Skin of body (tissue), 2 donors: ENCODE results near the gene MEAK7. TPM values are rescaled to one million over a fixed set of nuclear protein-coding genes. Genes with fewer than 3 reads are reported as not detected.
A peak's percentile ranks its signal among the peaks of the same experiment; 100 is the strongest.

Experiments used
- DNase-seq: peaks from one replicate; lab custom pipeline; 2025; lab: John Stamatoyannopoulos, UW
- total RNA-seq: library from RNA; depleted of rRNA; stranded (reverse); fragments of >200 nt; gene quantifications from one replicate; pipeline ENCODE4 v1.2.3, GENCODE V29; 2014

Gene MEAK7
- total RNA-seq, 1 donor from 2014 or later = 12.2 TPM

DNA sequence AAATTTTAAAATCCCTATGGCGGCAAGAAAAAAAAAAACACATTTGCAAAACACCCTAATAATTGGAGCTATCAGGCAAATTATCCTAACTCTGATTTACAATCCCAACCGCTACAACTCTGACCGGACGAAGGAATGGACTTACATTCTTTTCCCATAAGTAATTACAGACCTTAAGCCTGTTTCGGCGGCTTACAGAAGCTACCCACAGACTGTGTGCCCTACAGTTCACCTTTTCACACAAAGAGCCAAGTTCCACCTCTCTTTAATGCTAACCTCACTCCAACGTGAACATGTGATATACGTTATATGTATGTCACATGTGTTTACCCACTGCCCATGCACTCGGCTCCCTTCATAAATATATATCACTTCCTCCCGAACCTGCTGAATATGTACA, 8.7 kb upstream of the MEAK7 start:
- no peak for DNase-seq

GRCh38 chr16:84511831-84512230, 7.4 kb upstream of the MEAK7 start:
- no peak for DNase-seq

- DNase-seq = peak; percentile 81
These were observed 6.8 kb upstream of the MEAK7 start for GRCh38 chr16:84511180-84511800.

DNA sequence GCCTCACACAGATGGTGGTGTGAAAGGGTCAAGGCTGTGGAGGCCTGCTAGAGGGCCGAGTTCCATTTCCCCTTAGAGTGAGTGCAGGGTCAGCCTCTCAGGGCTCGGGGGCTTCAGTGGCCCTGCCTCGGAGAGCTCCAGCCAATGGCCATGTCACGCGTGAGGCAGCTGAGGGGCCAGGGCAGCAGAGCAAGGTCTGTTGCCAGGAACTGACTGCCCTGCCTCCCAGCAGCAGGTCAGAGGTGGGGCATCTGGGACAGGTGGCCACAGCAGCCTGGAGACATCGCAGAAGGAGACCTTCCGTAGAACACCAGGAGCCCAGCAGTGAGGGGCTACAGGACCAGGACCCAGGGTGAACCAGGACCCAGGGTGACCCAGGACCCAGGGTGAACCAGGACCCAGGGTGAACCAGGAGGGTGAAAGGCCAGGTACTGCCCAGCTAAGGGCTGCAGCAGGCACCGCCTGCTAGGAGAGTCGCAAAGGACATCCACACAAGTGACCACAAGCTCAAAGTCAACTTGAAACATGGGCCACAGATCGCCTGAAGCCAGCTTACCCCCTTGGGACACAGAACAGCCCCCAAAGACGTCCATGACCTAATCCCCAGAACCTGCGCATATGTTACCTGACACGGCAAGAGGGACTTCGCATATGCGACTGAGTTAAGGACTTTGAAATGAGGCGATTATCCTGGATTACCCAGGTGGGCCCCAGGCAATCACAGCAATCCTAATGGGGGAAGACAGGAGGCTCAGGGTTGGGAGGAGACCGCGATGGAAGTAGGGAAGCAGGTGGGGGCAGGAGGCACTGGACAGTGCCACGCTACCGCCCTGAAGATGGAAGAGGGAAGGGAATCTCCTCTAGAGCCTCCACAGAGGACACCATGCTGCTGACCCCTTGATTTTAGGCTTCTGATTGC, 4.8 kb upstream of the MEAK7 start:
- DNase-seq = no peak

DNA sequence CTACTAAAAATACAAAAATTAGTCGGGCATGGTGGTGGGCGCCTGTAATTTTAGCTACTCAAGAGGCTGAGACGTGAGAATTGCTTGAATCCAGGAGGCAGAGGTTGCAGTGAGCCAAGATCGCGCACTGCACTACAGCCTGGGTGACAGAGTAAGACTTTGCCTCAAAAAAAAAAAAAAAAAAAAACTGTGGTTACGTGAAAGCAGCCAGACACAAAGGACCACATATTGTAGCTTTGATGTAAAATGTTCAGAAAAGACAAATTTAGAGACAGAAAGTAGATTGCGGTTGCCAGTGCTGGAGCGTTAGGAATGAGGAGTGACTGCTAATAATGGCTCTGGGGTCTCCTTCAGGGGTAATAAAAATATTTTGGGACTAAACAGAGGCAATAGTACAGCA, 4.0 kb upstream of the MEAK7 start:
- DNase-seq = no peak

GRCh38 chr16:84507011-84507982, 2.8 kb upstream of the MEAK7 start:
- DNase-seq = no peak

DNA sequence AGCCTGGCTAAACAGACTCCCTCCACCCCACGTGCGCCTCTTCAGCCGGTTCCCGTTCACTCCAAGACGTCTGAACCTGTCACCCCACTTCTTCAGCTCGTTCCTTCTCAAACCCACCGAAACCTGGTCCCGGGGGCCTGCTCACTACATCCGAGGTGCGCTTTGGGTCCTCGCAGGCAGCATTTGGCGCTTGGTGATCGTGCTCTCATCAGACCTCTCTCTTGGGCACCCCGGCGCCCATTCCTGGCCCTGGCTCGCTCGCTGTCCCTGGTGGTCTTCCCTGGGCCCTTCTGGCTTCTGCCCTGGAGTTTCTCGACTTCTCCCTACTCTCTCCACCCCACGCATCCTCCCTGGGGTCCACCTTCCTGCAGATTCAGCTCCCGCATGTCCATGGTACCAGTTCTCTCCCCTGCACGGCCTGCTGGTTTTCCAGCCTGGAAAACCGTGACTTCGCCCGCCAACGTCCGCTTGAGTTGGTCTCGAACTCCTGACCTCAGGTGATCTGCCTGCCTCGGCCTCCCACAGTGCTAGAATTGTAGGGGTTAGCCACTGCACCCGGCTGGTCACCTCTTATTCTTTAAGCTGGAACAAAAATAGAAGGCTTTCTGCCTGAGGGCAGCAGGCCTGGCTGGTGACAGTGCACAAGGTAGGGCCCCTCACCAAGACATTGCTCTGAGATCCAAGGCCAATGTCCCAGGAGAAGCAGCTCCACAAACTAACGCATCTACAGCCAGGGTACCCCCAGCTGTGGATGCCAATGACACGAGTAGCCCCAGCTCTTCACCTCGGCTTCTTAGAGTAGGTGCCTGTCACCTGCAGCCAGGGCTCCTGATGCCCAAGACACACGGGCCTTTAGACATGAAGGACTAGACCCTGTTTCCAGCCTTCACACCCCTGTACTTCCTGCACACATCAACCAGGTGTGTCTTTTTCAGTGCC, 1.1 kb upstream of the MEAK7 start:
- DNase-seq = no peak

DNA sequence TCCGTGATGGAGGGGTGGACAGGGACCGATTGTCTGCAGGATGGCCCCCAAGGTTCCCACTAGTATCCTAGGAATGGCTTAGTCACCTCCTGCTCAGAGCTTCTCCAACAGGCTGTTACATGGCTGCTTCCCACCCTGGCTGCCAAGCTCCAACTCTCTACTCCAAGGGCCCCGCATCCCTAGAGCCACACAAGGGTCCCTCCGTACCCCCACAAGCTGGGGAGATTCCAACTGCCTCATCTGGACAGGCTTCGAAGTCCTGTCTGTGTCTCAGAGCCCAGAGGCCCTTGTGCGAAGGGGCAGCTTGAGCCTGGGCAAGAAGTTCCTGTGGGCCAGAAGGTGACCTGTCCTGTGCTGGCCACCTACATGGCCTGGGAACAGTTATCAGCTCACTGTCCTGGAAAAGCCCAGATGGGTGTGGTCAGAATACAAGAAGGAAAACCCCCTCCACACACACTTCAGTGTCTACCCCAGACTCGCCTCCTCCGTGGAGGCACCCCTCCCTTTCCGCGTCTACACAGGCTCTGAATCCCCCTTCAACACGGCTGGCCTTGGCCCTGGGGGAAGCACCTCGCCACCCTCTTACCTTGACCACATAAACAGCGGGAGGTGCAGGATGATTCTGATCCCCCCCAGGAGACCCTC, 586 bp downstream of the MEAK7 start:
- no peak for DNase-seq

DNA sequence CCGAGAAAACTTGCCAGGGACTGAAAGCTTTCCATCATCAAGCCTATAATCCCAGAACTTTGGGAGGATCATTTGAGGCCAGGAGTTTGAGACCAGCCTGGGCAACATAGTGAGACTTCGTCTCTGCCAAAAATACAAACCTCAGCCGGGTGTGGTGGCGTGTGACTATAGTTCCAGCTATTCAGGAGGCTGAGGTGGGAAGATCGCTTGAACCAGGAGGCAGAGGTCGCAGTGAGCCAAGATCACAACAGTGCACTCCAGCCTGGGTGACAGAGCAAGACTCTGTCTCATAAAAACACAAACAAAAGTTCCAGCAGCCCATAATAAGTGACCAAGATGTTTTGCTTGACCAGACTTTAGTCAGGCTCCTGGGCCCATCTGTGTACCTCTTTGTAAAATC, 1.9 kb downstream of the MEAK7 start:
- no peak for DNase-seq

DNA sequence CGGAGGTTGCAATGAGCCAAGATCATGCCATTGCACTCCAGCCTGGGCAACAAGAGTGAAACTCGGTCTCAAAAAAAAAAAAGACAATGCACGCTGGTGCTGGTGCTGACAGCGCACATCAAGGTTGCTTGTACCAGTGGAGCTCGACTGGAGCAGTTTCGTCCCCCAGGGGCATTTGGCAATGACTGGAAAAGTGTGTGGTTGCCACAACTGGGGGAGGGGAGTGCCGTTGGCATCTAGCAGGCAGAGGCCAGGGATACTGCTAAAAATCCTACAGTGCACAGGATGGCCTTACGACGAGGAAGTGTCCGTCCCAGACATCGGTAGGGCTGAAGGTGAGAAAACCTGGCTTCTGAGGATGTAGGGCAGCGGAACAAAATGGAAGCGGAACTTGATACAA, 2.4 kb downstream of the MEAK7 start:
- no peak for DNase-seq

- DNase-seq = no peak
These were observed 3.3 kb downstream of the MEAK7 start for GRCh38 chr16:84501077-84501735.

GRCh38 chr16:84500531-84500930, 3.9 kb downstream of the MEAK7 start:
- DNase-seq = no peak

DNA sequence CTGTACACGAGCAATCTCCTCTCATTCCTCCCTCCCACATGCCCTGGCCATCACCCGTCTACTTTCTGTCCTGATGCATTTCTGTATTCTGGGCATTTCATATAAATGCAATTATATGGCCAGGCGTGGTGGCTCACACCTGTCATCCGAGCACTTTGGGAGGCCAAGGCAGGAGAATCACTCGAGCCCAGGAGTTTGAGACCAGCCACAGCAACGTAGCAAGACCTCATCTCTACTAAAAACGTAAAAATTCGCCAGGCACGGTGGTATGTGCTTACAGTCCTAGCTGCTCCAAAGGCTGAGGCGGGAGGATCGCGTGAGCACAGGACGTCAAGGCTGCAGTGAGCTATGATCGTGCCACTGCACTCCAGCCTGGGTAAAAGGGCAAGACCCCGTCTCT, 4.8 kb downstream of the MEAK7 start:
- DNase-seq = no peak

DNA sequence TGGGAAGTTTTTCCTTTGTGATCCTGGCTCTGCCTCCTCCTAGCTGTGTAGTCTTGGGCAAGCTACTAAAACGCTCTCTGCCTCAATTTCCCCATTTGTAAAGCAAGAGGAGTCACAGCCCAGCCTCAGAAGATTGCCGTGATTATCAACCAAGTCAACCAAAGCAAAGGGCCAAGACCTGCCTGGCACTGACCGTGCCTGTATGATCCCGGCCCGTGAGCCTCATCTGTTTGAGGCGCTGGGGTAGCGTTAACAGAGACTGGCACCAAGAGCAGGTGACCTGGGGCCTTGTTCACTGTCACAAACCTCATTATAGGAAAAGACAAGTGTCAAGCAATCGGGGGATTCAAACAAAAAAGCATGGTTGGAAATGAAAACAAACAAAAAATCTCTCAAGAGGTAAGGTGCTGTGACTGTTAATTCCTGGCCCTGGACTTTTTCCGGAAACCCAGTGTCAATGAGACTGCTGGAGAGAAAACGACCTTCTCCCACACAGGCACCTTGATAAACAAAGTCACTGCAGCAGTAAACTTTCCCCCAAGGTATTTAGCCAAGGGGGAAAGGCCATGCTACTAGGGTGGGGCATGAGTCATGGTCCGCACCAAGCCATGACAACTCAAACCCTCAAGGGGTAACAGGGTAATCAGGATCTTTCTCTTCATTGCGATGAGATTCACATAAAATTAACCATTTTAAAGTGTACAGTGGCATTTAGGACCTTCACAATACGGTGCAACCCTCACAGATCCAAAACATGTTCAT, 5.4 kb downstream of the MEAK7 start:
- no peak for DNase-seq

DNA sequence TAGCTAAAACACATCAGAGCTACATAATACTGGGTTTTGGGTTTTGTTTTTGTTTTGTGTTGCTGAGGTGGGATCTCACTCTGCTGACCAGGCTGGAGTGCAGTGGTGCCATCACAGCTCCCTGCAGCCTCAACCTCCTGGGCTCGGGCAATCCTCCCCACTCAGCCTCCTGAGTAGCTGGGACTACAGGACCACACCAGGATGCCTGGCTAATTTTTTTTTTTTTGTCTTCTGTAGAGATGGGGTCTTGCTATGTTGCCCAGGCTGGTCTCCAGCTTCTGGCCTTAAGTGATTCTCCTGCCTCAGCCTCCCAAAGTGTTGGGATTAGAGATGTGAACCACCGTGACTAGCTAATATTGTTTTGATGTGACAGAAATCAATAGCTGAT, 6.2 kb downstream of the MEAK7 start:
- no peak for DNase-seq

DNA sequence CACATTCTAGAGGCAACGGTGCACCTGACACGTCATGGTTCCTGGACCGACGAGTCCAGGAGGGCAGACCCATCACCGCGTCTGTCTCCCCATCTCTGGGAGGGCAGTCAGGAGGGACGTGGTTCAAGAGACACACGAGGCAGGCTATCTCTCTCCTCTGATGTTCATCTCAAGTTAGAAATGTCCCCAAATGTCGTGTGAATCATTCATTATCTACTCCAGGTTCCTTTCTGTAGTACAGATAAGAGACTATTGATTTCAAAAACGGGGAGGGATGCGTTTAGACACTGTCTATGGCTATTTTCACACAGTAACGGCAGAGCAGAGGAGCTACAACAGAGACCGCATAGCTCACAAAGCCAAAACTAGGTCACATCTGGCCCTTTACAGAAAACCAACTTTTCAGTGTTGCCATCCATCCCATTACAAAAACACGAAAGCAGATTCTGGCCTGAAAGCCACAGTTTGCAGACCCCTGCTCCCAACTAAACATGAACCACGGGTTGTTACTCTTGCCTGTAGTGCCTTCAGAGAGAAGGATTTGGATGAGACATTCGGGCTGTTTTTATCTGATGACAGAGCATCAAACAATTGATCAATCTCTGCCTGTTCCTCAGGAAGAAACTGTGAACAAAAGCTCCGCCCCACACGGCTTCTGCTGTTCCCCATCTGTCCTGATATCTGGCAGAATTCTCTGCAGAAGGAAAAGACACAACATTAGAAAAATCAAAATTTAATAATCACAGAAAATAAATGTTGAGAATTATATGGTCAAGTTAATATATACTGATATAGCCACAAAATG, 6.8 kb downstream of the MEAK7 start:
- DNase-seq = no peak

DNA sequence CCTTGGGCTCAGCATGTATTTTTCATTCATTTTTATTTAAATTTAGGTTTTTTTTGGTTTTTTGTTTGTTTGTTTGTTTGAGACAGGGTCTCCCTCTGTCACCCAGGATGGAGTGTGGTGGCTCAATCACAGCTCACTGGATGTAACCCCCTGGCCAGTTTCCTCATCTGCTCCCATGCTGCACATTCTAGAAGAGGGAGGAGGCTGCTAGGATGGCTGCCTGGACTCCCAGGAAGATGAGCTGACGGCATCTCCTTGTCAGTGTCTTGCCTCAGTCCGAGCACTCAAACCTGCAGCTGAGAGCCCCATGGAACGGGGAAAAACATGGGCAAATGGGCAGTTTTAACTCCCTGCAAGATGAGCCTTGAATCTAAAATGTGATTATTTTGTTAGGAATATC, 7.5 kb downstream of the MEAK7 start:
- no peak for DNase-seq

GRCh38 chr16:84495506-84495905, 9.0 kb downstream of the MEAK7 start:
- DNase-seq = no peak
